NCI-H2227 (cell line): ENCODE results near the gene USP48.
A peak's percentile ranks its signal among the peaks of the same experiment; 100 is the strongest.
"Not testable (repeated sequence)": the region's sequence is repeated elsewhere in the genome, so short reads cannot be mapped to it uniquely, and the experiment has no call there.

Source experiments
- DNase-seq: peaks from one replicate; lab custom pipeline; 2025; ENCODE audit not compliant: unreplicated experiment; lab: John Stamatoyannopoulos, UW

Gene USP48

GRCh38 chr1:21704145-21704544 is 78.8 kb downstream of the USP48 start:
- DNase-seq = no peak

GRCh38 chr1:21703318-21703963 is 79.5 kb downstream of the USP48 start:
- DNase-seq = peak; percentile 58

- no peak for DNase-seq
These were observed 80.2 kb downstream of the USP48 start for GRCh38 chr1:21702780-21703179.

- no peak for DNase-seq
These were observed 81.5 kb downstream of the USP48 start for GRCh38 chr1:21701401-21701800.

GRCh38 chr1:21700094-21700493 is 82.9 kb downstream of the USP48 start:
- DNase-seq = no peak

GRCh38 chr1:21696931-21697330 is 86.0 kb downstream of the USP48 start:
- DNase-seq = no peak

- no peak for DNase-seq
These were observed 89.2 kb downstream of the USP48 start for GRCh38 chr1:21693732-21694131.

GRCh38 chr1:21691739-21692138 is 91.2 kb downstream of the USP48 start:
- DNase-seq = no peak

GRCh38 chr1:21689661-21690372 is 93.1 kb downstream of the USP48 start:
- no peak for DNase-seq

- DNase-seq = no peak
These were observed 95.8 kb downstream of the USP48 start for GRCh38 chr1:21687081-21687529.

GRCh38 chr1:21685946-21686678 is 96.8 kb downstream of the USP48 start:
- DNase-seq = no peak

GRCh38 chr1:21681426-21681825 is 101.5 kb downstream of the USP48 start:
- DNase-seq = no peak

- no peak for DNase-seq
These were observed 102.0 kb downstream of the USP48 start for GRCh38 chr1:21680918-21681317.

- DNase-seq = peak; percentile 63
These were observed 102.6 kb downstream of the USP48 start for GRCh38 chr1:21680381-21680780.

- no peak for DNase-seq
These were observed 105.8 kb downstream of the USP48 start for GRCh38 chr1:21677168-21677567.

- no peak for DNase-seq
These were observed 108.0 kb downstream of the USP48 start for GRCh38 chr1:21674957-21675356.

GRCh38 chr1:21673853-21674252 is 109.1 kb downstream of the USP48 start:
- not testable (repeated sequence) for DNase-seq

- peak; percentile 42 for DNase-seq
These were observed 109.6 kb downstream of the USP48 start for GRCh38 chr1:21673277-21673780.

GRCh38 chr1:21672478-21673276 is 110.3 kb downstream of the USP48 start:
- no peak for DNase-seq

- no peak for DNase-seq
These were observed 111.0 kb downstream of the USP48 start for GRCh38 chr1:21671915-21672314.
